GM10847 (cell line): ENCODE results near the gene CASP8AP2.

Experiments used
- POLR2A ChIP-seq: IDR thresholded peaks from 2 replicates; pipeline ENCODE4 v1.6.1; 2011; ENCODE audit not compliant: insufficient read length; ENCODE audit errors: extremely low read depth

Gene CASP8AP2

DNA sequence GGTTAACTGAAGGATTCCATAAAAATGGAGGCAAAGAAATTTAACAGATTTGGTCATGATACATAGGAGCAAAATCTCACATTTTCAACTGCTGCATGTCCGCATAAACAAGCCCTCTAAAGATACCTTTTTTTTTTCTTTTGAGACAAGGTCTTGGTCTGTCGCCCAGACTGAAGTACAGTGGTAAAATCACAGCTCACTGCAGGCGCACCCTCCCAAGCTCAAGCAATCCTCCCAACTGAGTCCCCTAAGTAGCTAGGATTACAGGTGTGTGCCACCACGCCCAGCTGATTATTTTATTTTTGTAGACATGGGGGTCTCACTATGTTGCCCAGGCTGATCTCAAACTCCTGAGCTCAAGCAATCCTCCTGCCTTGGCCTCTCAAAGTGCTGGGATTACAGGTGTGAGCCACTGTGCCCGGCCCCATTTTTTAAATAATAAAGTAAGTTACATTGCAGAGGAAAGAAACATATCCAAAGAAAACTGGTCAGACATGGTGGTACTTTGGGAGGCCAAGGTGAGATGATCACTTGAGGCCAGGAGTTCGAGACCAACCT is 23.8 kb upstream of the CASP8AP2 start:
- no peak for TF ChIP-seq POLR2A

- no peak for TF ChIP-seq POLR2A
Observed at GRCh38 chr6:89807581-89807980, 22.1 kb upstream of the CASP8AP2 start.

DNA sequence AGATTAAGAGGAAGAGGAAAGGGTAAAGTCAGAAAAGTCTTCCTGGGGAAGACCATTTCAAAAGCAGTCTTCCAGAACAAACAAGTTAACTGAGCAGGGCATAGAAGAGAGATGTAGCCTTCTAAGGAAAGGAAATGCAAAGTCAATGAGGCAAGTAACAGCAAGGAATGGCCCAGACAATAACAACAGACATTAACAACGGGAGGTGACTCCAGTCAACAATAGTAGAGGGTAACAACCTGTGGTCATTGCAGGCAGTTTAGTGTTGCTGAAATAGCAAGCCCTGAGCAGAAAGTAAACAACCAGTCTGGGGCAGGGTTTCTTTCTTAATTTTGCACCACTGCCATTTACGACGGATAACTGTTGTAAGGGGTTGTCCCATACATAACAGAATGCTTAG is 12.2 kb upstream of the CASP8AP2 start:
- TF ChIP-seq POLR2A, result no peak

DNA sequence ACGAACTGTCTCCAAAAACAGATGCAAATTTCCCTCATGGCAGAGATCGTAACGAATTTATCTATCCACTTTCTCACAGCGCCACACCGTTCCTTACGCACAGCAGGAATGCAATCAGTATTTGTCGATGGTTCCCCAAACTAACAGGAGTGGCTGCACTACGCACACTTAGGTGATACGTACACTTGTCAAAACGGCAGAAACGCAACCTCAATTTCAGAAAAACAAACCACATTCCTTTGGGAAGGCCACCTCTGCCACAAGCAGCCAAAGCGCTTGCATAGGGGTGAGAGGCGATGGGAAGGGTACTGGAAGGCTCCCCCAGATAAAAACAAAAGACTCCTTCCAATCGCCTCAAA is 10.7 kb upstream of the CASP8AP2 start:
- TF ChIP-seq POLR2A, result no peak

- TF ChIP-seq POLR2A, result peak; percentile 88
Observed at GRCh38 chr6:89819336-89820130, 10.1 kb upstream of the CASP8AP2 start, which contains the start of gene MDN1. Gene MDN1 (minus strand): TSS chr6:89819794. CDS start chr6:89819607, 187 bp downstream.

DNA sequence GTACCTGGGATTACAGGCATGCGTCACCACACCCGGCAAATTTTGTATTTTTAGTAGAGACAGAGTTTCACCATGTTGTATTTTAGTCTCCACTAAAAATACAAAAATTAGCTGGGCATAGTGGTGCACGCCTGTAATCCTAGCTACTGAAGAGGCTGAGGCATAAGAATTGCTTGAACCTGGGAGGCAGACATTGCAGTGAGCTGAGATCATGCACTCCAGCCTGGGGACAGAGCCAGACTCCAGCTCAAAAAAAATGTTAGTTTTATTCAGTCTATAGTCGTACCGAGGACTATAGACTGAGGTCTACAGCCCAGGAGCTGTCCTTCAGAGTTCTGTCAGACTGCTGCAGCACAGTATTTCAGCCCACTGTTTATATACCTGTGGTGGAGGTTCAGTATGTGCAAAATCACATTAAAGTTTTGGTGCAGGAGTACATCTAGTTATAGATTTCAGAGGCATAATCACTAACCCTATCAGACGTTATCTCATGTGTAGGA is 3.6 kb upstream of the CASP8AP2 start:
- no peak for TF ChIP-seq POLR2A

GRCh38 chr6:89828988-89829471 is 650 bp upstream of the CASP8AP2 start:
- no peak for TF ChIP-seq POLR2A

- no peak for TF ChIP-seq POLR2A
Observed at GRCh38 chr6:89830170-89830809, 610 bp downstream of the CASP8AP2 start.

DNA sequence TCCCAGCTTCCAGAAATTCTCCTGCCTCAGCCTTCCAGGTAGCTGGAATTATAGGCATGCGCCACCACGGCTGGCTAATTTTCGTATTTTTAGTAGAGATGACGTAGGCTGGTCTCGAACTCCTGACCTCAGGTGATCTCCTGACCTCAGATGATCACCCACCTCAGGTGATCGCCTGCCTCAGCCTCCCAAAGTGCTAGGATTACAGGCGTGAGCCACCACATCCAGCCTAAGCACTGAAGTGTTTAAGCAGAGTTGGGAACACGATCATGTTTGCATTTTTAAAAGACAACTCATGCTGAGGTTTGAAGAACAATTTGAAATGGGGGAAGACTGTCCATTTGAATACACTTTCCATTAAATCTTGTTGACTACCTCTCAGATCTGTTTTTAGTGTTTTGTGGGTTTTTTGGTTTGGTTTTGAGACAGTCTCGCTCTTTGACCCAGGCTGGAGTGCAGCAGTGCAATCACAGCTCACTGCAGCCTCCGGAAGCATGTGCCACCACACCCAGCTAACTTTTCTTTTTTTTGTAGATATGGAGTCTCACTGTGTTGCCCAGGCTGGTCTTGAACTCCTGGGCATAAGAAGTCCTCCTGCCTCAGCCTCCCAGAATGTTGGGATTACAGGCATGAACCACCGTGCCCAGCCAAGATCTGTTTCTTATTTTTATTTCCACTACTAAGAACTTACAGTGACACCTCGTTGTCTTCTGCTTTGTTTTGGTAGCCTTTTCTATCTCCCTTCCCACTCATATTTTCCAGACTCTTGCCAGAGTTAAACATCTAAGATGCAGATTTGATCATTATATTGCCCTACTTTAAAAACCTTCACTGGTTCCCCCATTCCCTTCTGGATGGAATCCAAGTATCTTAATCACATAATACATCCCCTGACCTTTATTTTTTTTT is 5.5 kb downstream of the CASP8AP2 start:
- no peak for TF ChIP-seq POLR2A

DNA sequence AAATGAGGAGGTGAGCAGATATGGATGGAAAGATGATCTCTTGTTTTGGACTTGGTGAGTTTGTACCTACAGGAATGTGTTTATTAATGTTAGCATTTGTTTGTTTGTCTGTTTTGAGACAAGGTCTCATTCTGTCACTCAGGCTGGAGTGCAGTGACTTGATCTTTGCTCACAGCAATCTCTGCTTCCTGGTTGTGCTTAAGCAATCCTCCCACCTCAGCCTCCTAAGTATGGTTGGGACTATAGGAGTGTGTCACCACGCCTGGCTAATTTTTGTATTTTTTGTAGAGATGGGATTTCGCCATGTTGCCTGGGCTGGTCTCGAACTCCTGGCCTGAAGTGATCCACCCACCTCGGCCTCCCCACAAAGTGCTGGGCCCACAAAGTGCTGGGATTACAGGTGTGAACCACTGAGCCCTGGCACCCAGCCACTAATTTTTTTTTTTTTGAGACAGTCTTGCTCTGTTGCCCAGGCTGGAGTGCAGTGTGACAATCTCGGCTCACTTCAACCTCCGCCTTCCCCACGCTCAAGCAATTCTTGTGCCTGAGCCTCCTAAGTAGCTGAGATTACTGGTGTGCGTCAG is 7.1 kb downstream of the CASP8AP2 start:
- no peak for TF ChIP-seq POLR2A

GRCh38 chr6:89840538-89840937 is 10.9 kb downstream of the CASP8AP2 start:
- TF ChIP-seq POLR2A, result no peak

DNA sequence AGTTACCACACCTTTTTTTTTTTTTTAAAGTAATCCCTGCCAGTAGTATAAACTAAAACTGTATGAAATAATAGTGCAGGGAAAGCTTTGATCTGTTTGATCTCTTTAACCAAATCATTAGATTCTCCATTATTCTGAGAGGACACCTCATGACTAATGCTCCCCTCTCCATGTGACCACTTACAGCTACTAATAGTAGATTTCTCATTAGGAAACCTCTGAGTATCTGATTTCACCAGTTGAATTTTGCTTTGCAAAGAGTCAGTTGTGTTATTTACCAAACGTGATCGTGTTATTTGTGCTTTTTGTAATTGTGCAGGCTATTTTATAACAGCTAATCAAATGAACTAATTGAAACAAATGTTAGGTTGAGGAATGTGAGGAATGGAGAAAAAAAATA is 12.5 kb downstream of the CASP8AP2 start:
- TF ChIP-seq POLR2A, result no peak

- TF ChIP-seq POLR2A, result no peak
Observed at GRCh38 chr6:89843070-89843469, 13.4 kb downstream of the CASP8AP2 start.

GRCh38 chr6:89853068-89853467 is 23.4 kb downstream of the CASP8AP2 start:
- TF ChIP-seq POLR2A, result no peak

- TF ChIP-seq POLR2A, result no peak
Observed at GRCh38 chr6:89858041-89858440, 28.4 kb downstream of the CASP8AP2 start.
